Measurements from ENCODE around the gene MACF1. TPM values are rescaled to one million over a fixed set of nuclear protein-coding genes. Genes with fewer than 3 reads are reported as not detected.

Gene MACF1
- total and polyA plus RNA-seq, 2 donors from 2014 or later: 65.7 to 387 TPM

DNA sequence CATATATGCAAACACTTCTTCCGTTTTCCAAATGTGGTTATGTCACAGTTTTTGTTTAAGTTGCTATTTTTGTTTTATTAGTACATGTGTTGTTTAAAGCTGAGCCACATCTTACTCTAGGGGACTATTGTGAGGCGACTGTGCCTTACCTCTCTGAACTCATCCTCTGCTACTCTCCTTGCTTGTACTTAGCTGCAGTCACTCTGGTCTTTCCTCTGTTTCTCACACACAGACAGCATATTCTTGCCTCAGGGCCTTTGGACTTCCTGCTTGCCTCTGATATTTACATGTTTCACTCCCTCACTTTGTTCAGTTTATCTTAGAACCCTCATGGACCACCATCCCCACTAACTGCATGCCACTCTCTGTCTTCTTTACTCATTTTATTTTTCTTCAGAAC lies 101.1 kb downstream of the MACF1 start:
- DNase-seq (no peak), FAIRE-seq (no peak)
- peaks cover 11 to 24% (median 16%) of the 10 kb centered on the region in 3 donors for H3K36me3 ChIP-seq (ENCODE audit: control insufficient read depth in 2 of 3, insufficient read depth in 3 of 3, low read length in 3 of 3)
- H3K27ac ChIP-seq (ENCODE audit: low read depth in 2 of 2, low read length in 2 of 2): no peak overlapping the region
- intact Hi-C loops (cut with DNase I): no loop called here
- H3K4me3 ChIP-seq (ENCODE audit: low read length in 3 of 3): no peak overlapping the region
- no peaks in the 10 kb centered on the region for H3K27me3 ChIP-seq (ENCODE audit: control insufficient read depth, insufficient read depth, low read length)
- H3K4me1 ChIP-seq (ENCODE audit: control insufficient read depth in 2 of 3, insufficient read depth in 2 of 3, low read depth in 1 of 3, low read length in 3 of 3): no peaks in the 10 kb centered on the region
- no peaks in the 10 kb centered on the region for H3K9me3 ChIP-seq (ENCODE audit: control insufficient read depth in 2 of 3, insufficient read depth in 1 of 3, low read length in 3 of 3)
- no peak for TF ChIP-seq CTCF (IDR thresholded peaks at IDR 0.05; ENCODE audit: borderline replicate concordance, extremely low read depth, insufficient read depth)
- no peak overlapping the region for H3K9ac ChIP-seq (ENCODE audit: low read length in 3 of 3)

- Histone ChIP-seq H3K9me3 (ENCODE audit: control insufficient read depth in 2 of 3, insufficient read depth in 1 of 3, low read length in 3 of 3) (no peaks in the 10 kb centered on the region), H3K4me3 (ENCODE audit: low read length in 3 of 3) (no peak overlapping the region), H3K27me3 (ENCODE audit: control insufficient read depth, insufficient read depth, low read length) (no peaks in the 10 kb centered on the region), H3K9ac (ENCODE audit: low read length in 3 of 3) (no peak overlapping the region), H3K36me3 (ENCODE audit: control insufficient read depth in 2 of 3, insufficient read depth in 3 of 3, low read length in 3 of 3) (peaks cover 8 to 33% (median 28%) of the 10 kb centered on the region in 3 donors), H3K4me1 (ENCODE audit: control insufficient read depth in 2 of 3, insufficient read depth in 2 of 3, low read depth in 1 of 3, low read length in 3 of 3) (no peaks in the 10 kb centered on the region), H3K27ac (ENCODE audit: low read depth in 2 of 2, low read length in 2 of 2) (no peak overlapping the region)
- intact Hi-C loops (cut with DNase I): no loop called here
- TF ChIP-seq CTCF (IDR thresholded peaks at IDR 0.05; ENCODE audit: borderline replicate concordance, extremely low read depth, insufficient read depth): no peak
- FAIRE-seq (no peak), DNase-seq (no peak)
These were observed 105.5 kb downstream of the MACF1 start for GRCh38 chr1:39310015-39310414.

DNA sequence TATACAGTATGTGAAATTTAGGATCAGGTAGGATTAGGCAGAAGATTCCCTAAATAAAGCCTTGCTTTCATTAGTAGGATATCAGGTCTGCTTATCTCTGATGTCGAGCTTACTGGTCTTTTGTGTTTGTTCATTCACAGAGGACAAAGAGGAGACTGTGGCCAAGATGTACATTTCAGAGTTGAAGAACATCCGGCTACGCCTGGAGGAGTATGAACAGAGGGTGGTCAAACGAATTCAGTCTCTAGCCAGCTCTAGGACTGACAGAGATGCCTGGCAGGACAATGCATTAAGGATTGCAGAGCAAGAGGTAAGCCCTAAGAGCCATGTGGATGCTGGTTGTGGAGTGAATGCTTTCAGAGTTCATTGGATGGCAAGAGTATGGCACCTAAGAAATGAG lies 106.2 kb downstream of the MACF1 start:
- Histone ChIP-seq H3K4me1 (ENCODE audit: control insufficient read depth in 2 of 3, insufficient read depth in 2 of 3, low read depth in 1 of 3, low read length in 3 of 3) (no peaks in the 10 kb centered on the region), H3K4me3 (ENCODE audit: low read length in 3 of 3) (no peak overlapping the region), H3K9me3 (ENCODE audit: control insufficient read depth in 2 of 3, insufficient read depth in 1 of 3, low read length in 3 of 3) (no peaks in the 10 kb centered on the region), H3K27me3 (ENCODE audit: control insufficient read depth, insufficient read depth, low read length) (no peaks in the 10 kb centered on the region), H3K36me3 (ENCODE audit: control insufficient read depth in 2 of 3, insufficient read depth in 3 of 3, low read length in 3 of 3) (peaks cover 9 to 34% (median 32%) of the 10 kb centered on the region in 3 donors), H3K9ac (ENCODE audit: low read length in 3 of 3) (no peak overlapping the region), H3K27ac (ENCODE audit: low read depth in 2 of 2, low read length in 2 of 2) (no peak overlapping the region)
- FAIRE-seq: no peak
- no peak for DNase-seq
- intact Hi-C loops (cut with DNase I): no loop called here
- TF ChIP-seq CTCF (IDR thresholded peaks at IDR 0.05; ENCODE audit: borderline replicate concordance, extremely low read depth, insufficient read depth): no peak

- H3K9me3 ChIP-seq (ENCODE audit: control insufficient read depth in 2 of 3, insufficient read depth in 1 of 3, low read length in 3 of 3): no peaks in the 10 kb centered on the region
- H3K36me3 ChIP-seq (ENCODE audit: control insufficient read depth in 2 of 3, insufficient read depth in 3 of 3, low read length in 3 of 3): peaks cover 21 to 67% (median 50%) of the 10 kb centered on the region in 3 donors
- no peak overlapping the region for H3K4me3 ChIP-seq (ENCODE audit: low read length in 3 of 3)
- intact Hi-C loops (cut with DNase I): no loop called here
- no peak overlapping the region for H3K9ac ChIP-seq (ENCODE audit: low read length in 3 of 3)
- H3K4me1 ChIP-seq (ENCODE audit: control insufficient read depth in 2 of 3, insufficient read depth in 2 of 3, low read depth in 1 of 3, low read length in 3 of 3): no peaks in the 10 kb centered on the region
- no peak overlapping the region for H3K27ac ChIP-seq (ENCODE audit: low read depth in 2 of 2, low read length in 2 of 2)
- no peaks in the 10 kb centered on the region for H3K27me3 ChIP-seq (ENCODE audit: control insufficient read depth, insufficient read depth, low read length)
- DNase-seq: no peak
- TF ChIP-seq CTCF (IDR thresholded peaks at IDR 0.05; ENCODE audit: borderline replicate concordance, extremely low read depth, insufficient read depth): no peak
- FAIRE-seq: no peak
These were observed 112.6 kb downstream of the MACF1 start for GRCh38 chr1:39317111-39317510.

Measured in kidney (tissue), 14 donors.